ENCODE measurements around the gene DAD1. TPM values are rescaled to one million over a fixed set of nuclear protein-coding genes. Genes with fewer than 3 reads are reported as not detected.

The DAD1 gene
- polyA plus RNA-seq, 1 of the 3 experiments (the other 2 are of a cell fraction), result 406 TPM

DNA sequence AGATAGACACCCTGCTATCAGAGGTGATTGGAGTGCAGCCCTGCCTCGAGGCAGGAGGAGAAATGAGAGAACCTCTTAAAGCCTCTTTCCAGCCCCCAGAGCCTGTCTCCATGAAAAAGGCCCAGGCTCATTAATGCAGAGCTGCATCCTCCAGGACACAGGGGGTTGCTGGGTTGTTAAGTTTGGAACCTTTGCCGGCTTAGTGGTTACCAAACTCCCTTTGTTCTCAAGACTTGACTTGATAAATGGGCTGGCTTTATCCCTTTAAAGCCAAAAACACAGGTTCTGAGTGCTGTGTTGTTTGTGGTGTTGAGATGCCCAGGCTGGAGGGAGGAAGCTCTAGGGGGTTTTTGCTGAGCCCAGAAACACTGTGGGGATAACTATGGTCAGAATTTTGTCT lies 71.0 kb downstream of the DAD1 start:
- no peak for DNase-seq
- no peaks in the 10 kb centered on the region for H3K36me3 ChIP-seq (replicated peaks in 1 of 2; ENCODE audit: control insufficient read depth in 1 of 2, insufficient read depth in 2 of 2, low read length in 1 of 2)
- H3K4me1 ChIP-seq (ENCODE audit: control insufficient read depth in 1 of 2, insufficient read depth in 2 of 2, low read depth in 1 of 2, low read length in 1 of 2), result peaks cover 10 to 19% of the 10 kb centered on the region in 2 experiments; a peak in 2 of 4 replicates
- H3F3A ChIP-seq (replicated peaks; ENCODE audit: insufficient read depth), result no peaks in the 10 kb centered on the region
- H3K79me2 ChIP-seq (ENCODE audit: insufficient read depth), result no peaks in the 10 kb centered on the region
- no peak overlapping the region for H3K27ac ChIP-seq (ENCODE audit: low read depth in 2 of 2, low read length in 1 of 2)
- ChIA-PET POLR2A (no interaction called here), CTCF (interaction anchor here (0.6 to 1.6 kb wide), 2 partner anchors 12 to 39 kb away, joined by 3 to 5 read pairs; no protein-coding TSS in a partner anchor)
- no peak for TF ChIP-seq MEF2A (IDR thresholded peaks at IDR 0.05; ENCODE audit: borderline replicate concordance, low read depth)
- no peak for TF ChIP-seq FOXJ3 (CRISPR knock-in tag; IDR thresholded peaks at IDR 0.05)
- TF ChIP-seq, protein P1, sequence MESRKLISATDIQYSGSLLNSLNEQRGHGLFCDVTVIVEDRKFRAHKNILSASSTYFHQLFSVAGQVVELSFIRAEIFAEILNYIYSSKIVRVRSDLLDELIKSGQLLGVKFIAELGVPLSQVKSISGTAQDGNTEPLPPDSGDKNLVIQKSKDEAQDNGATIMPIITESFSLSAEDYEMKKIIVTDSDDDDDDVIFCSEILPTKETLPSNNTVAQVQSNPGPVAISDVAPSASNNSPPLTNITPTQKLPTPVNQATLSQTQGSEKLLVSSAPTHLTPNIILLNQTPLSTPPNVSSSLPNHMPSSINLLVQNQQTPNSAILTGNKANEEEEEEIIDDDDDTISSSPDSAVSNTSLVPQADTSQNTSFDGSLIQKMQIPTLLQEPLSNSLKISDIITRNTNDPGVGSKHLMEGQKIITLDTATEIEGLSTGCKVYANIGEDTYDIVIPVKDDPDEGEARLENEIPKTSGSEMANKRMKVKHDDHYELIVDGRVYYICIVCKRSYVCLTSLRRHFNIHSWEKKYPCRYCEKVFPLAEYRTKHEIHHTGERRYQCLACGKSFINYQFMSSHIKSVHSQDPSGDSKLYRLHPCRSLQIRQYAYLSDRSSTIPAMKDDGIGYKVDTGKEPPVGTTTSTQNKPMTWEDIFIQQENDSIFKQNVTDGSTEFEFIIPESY (IDR thresholded peaks at IDR 0.05; ENCODE audit: borderline replicate concordance, low read depth), result no peak
- TF ChIP-seq TCF12 (IDR thresholded peaks at IDR 0.05), result no peak
- TF ChIP-seq RCOR1 (IDR thresholded peaks at IDR 0.05; ENCODE audit: low read length), result no peak
- no peak for TF ChIP-seq RFX5 (IDR thresholded peaks at IDR 0.05; ENCODE audit: low read length)
- no peak for TF ChIP-seq RXRA (IDR thresholded peaks at IDR 0.05; ENCODE audit: borderline replicate concordance, low read depth)
- TF ChIP-seq MXI1 (IDR thresholded peaks at IDR 0.05; ENCODE audit: low read depth, low read length), result no peak
- no peak for TF ChIP-seq NRF1 (IDR thresholded peaks at IDR 0.05; ENCODE audit: low read depth, low read length)
- no peak for TF ChIP-seq EZH2phosphoT487 (IDR thresholded peaks at IDR 0.05; ENCODE audit: borderline replicate concordance, low read depth)
- TF ChIP-seq, protein P2, sequence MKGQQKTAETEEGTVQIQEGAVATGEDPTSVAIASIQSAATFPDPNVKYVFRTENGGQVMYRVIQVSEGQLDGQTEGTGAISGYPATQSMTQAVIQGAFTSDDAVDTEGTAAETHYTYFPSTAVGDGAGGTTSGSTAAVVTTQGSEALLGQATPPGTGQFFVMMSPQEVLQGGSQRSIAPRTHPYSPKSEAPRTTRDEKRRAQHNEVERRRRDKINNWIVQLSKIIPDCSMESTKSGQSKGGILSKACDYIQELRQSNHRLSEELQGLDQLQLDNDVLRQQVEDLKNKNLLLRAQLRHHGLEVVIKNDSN (IDR thresholded peaks at IDR 0.05; ENCODE audit: borderline replicate concordance, low read depth), result no peak
- TF ChIP-seq JUND (IDR thresholded peaks at IDR 0.05), result no peak
- TF ChIP-seq CTCF (IDR thresholded peaks at IDR 0.05), result no peak
- no peak for TF ChIP-seq GABPA (IDR thresholded peaks at IDR 0.05; ENCODE audit: low read depth)
- TF ChIP-seq, protein P3, sequence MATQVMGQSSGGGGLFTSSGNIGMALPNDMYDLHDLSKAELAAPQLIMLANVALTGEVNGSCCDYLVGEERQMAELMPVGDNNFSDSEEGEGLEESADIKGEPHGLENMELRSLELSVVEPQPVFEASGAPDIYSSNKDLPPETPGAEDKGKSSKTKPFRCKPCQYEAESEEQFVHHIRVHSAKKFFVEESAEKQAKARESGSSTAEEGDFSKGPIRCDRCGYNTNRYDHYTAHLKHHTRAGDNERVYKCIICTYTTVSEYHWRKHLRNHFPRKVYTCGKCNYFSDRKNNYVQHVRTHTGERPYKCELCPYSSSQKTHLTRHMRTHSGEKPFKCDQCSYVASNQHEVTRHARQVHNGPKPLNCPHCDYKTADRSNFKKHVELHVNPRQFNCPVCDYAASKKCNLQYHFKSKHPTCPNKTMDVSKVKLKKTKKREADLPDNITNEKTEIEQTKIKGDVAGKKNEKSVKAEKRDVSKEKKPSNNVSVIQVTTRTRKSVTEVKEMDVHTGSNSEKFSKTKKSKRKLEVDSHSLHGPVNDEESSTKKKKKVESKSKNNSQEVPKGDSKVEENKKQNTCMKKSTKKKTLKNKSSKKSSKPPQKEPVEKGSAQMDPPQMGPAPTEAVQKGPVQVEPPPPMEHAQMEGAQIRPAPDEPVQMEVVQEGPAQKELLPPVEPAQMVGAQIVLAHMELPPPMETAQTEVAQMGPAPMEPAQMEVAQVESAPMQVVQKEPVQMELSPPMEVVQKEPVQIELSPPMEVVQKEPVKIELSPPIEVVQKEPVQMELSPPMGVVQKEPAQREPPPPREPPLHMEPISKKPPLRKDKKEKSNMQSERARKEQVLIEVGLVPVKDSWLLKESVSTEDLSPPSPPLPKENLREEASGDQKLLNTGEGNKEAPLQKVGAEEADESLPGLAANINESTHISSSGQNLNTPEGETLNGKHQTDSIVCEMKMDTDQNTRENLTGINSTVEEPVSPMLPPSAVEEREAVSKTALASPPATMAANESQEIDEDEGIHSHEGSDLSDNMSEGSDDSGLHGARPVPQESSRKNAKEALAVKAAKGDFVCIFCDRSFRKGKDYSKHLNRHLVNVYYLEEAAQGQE (IDR thresholded peaks at IDR 0.05; ENCODE audit: low read depth, low read length), result no peak
- TF ChIP-seq YY1 (IDR thresholded peaks at IDR 0.05; ENCODE audit: low read depth), result no peak
- TF ChIP-seq, protein P4, sequence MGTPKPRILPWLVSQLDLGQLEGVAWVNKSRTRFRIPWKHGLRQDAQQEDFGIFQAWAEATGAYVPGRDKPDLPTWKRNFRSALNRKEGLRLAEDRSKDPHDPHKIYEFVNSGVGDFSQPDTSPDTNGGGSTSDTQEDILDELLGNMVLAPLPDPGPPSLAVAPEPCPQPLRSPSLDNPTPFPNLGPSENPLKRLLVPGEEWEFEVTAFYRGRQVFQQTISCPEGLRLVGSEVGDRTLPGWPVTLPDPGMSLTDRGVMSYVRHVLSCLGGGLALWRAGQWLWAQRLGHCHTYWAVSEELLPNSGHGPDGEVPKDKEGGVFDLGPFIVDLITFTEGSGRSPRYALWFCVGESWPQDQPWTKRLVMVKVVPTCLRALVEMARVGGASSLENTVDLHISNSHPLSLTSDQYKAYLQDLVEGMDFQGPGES (IDR thresholded peaks at IDR 0.05; ENCODE audit: low read depth, low read length), result no peak
- WGBS (ENCODE audit: low lambda C conversion rate), result 37% methylated on average over 2 of the region's 2 CpGs
- H3K4me2 ChIP-seq, result no peak overlapping the region
- H2AFZ ChIP-seq (ENCODE audit: low read depth), result no peak overlapping the region
- H3K9me2 ChIP-seq, result no peaks in the 10 kb centered on the region
- no peaks in the 10 kb centered on the region for H4K20me1 ChIP-seq (ENCODE audit: insufficient read depth)
- peaks cover 24% of the 10 kb centered on the region for H3K27me3 ChIP-seq (ENCODE audit: insufficient read depth)
- H3K9ac ChIP-seq, result no peak overlapping the region
- H3K9me3 ChIP-seq, result no peaks in the 10 kb centered on the region
- no peak overlapping the region for H3K4me3 ChIP-seq (ENCODE audit: low read depth in 2 of 2, low read length in 1 of 2)

All from SK-N-SH (cell line).